Urinary bladder (tissue), 4 donors: ENCODE data around the gene TMOD2. TPM values are rescaled to one million over a fixed set of nuclear protein-coding genes. Genes with fewer than 3 reads are reported as not detected.

Experiments used
- DNase-seq: peaks from one replicate; pipeline ENCODE4 v3.0.0-alpha.2; 2015; ENCODE audit errors: extremely low spot score
- H3K27ac ChIP-seq: one replicate; pipeline ENCODE4 v1.5.1; 2013; ENCODE audit warnings: low read depth, mild to moderate bottlenecking, moderate library complexity
- H3K36me3 ChIP-seq: one replicate; pipeline ENCODE4 v1.6.1; 2013; ENCODE audit warnings: mild to moderate bottlenecking, moderate library complexity; ENCODE audit not compliant: insufficient read depth
- H3K4me1 ChIP-seq: one replicate; pipeline ENCODE4 v1.6.1; 2013; ENCODE audit warnings: mild to moderate bottlenecking, moderate library complexity; ENCODE audit not compliant: insufficient read depth
- H3K4me3 ChIP-seq: one replicate; pipeline ENCODE4 v1.5.1; 2013; ENCODE audit warnings: low read depth, low read length
- WGBS: extraction: QIAGEN DNeasy Blood & Tissue Kit; methylation state at CpG from one replicate; pipeline ENCODE4 v1.1.7; 2013; 5-methylcytosine and 5-hydroxymethylcytosine counted together
- polyA plus RNA-seq: library from polyadenylated mRNA; stranded (reverse); fragments of 200-250 nt; gene quantifications from one replicate; pipeline ENCODE4 v1.2.3, GENCODE V29; 2013
- total RNA-seq: library from RNA; depleted of rRNA; stranded (reverse); fragments of >200 nt; gene quantifications from one replicate; pipeline ENCODE4 v1.2.3, GENCODE V29; 2014
- donor health status: healthy with polysubstance abuse.
- donor health status: healthy.

Gene TMOD2
- total and polyA plus RNA-seq, 2 donors: 5.7 to 34.0 TPM

GRCh38 chr15:51798281-51798680 lies 46.9 kb downstream of the TMOD2 start:
- 93% methylated on average over 1 of the region's 1 CpG for WGBS
- H3K27ac ChIP-seq: no peak overlapping the region
- no peaks in the 10 kb centered on the region for H3K4me1 ChIP-seq
- no peak overlapping the region for H3K4me3 ChIP-seq
- H3K36me3 ChIP-seq: no peaks in the 10 kb centered on the region
- no peak for DNase-seq

- no peaks in the 10 kb centered on the region for H3K36me3 ChIP-seq
- 80% methylated on average over 6 of the region's 6 CpGs for WGBS
- no peaks in the 10 kb centered on the region for H3K4me1 ChIP-seq
Measured at GRCh38 chr15:51799282-51800252, 48.2 kb downstream of the TMOD2 start.

GRCh38 chr15:51801391-51801835 lies 50.0 kb downstream of the TMOD2 start:
- Histone ChIP-seq H3K4me3 (no peak overlapping the region), H3K36me3 (no peaks in the 10 kb centered on the region), H3K27ac (no peak overlapping the region), H3K4me1 (no peaks in the 10 kb centered on the region)
- DNase-seq: no peak
- WGBS: 75% methylated on average over 3 of the region's 3 CpGs

More at GRCh38 chr15:51799282-51800252, 48.2 kb downstream of the TMOD2 start:
- no peak for DNase-seq
- Histone ChIP-seq H3K27ac (no peak overlapping the region), H3K4me3 (no peak overlapping the region)

DNA sequence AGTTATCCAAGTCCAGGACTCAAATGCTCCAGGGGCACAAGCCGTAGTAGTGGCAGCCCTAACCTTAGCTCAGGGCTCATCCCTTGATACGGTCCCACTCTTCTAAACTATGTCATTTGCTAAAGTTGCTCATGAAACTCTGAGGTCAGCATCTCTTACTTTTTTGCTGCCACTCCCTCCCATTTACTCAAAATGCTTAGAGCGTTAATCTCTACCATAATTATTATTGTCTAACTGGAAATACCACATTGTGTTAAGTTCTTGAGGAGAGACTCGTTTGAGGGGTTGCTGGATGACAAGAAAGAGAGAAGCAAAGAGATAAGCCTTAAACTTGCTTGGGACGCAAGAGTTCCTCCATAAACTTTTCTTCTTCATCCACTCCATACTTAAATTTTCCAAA lies 51.2 kb downstream of the TMOD2 start:
- 93% methylated on average over 5 of the region's 5 CpGs for WGBS
- no peak overlapping the region for H3K4me3 ChIP-seq
- H3K4me1 ChIP-seq: no peaks in the 10 kb centered on the region
- no peak overlapping the region for H3K27ac ChIP-seq
- no peaks in the 10 kb centered on the region for H3K36me3 ChIP-seq
- no peak for DNase-seq

DNA sequence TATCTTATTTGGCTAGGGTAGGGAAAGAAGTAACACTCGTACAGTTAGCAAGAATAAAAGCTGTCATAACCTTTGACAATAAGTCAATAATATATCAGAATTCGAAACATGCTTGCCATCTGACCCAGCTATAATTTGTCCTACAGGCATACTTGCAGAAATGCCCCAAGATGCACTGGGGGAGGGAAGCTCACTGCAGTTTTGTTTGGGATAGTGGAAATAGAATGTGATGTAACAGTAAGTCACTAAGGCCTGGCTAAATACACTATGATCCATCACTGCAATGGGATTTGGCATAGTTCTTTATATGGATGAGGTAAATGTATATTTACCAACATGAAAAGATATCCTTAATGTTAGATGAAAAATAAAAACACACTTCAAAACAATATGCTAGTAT lies 52.6 kb downstream of the TMOD2 start:
- H3K4me3 ChIP-seq: no peak overlapping the region
- DNase-seq: no peak
- H3K4me1 ChIP-seq: no peaks in the 10 kb centered on the region
- WGBS: 95% methylated on average over 2 of the region's 2 CpGs
- H3K36me3 ChIP-seq: no peaks in the 10 kb centered on the region
- no peak overlapping the region for H3K27ac ChIP-seq

GRCh38 chr15:51806123-51806522 lies 54.7 kb downstream of the TMOD2 start:
- 84% methylated on average over 2 of the region's 2 CpGs for WGBS
- DNase-seq: no peak
- no peak overlapping the region for H3K4me3 ChIP-seq
- no peak overlapping the region for H3K27ac ChIP-seq
- no peaks in the 10 kb centered on the region for H3K4me1 ChIP-seq
- H3K36me3 ChIP-seq: no peaks in the 10 kb centered on the region

DNA sequence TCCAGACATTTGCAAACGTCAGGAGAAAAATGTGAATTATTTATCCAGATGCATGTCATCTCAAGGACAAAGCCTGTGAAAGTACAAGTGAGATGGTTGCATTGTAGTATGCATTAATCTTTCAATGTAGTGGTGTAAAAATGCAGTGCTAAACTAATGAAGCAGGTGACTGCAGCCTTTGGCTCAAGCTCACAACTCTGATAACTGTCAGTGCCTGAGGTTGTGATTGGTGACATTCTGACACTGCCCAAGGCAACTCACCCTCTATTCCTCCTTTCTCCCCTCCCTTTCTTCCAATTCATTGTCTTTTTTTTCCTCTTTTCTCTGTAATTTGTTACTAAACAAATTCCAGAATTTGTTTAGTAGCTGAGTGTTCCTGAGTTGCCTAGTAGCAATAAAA lies 58.1 kb downstream of the TMOD2 start:
- no peaks in the 10 kb centered on the region for H3K36me3 ChIP-seq

DNA sequence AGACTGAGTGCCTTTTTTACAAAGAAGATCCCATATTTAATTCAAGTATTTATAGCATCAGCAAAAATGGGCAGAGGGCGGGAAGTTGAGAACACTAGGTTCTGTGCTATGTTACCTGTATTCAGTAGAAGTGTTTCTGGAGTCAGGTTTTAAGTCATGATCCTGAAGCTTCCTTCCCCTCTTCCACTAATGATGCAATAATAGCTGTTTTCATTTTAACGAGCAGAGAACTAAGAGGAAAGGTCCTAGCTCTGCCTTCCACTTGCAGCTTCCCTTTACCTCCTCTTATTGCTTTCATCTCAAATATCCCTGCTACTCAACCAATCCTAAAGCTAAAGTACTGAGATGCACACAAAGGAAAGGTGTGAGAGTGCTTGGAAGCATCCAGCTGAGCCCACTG lies 61.2 kb downstream of the TMOD2 start:
- no peak for DNase-seq
- H3K4me1 ChIP-seq: no peaks in the 10 kb centered on the region
- no peaks in the 10 kb centered on the region for H3K36me3 ChIP-seq
- H3K27ac ChIP-seq: no peak overlapping the region
- WGBS: 86% methylated on average over 2 of the region's 2 CpGs
- no peak overlapping the region for H3K4me3 ChIP-seq

More for the DNA sequence above, 58.1 kb downstream of the TMOD2 start:
- 35% methylated on average over 1 of the region's 1 CpG for WGBS
- no peak overlapping the region for H3K4me3 ChIP-seq
- H3K4me1 ChIP-seq: no peaks in the 10 kb centered on the region
- H3K27ac ChIP-seq: no peak overlapping the region
- no peak for DNase-seq

- WGBS: 89% methylated on average over 3 of the region's 3 CpGs
- Histone ChIP-seq H3K27ac (no peak overlapping the region), H3K4me1 (no peaks in the 10 kb centered on the region), H3K36me3 (no peaks in the 10 kb centered on the region), H3K4me3 (no peak overlapping the region)
- no peak for DNase-seq
Measured at GRCh38 chr15:51814606-51815005, 63.2 kb downstream of the TMOD2 start.

DNA sequence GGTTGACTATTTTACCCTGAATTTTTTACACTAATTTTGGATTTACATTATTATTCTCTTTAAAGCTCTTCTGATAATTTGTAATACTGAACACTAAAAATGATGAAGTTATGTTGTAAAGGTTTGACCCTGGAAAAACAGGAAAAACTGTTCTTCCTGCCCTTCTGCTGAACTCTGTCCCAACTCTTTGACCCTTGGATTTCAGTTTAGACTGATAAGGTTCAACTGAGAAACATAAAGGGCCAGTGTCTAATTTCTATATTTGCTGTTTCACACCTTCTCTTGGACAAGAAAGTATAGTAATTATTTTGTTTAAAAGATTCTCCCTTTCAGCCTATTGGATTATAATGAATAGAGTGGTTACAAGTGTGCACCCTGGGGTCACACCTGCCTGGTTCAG lies 65.2 kb downstream of the TMOD2 start:
- Histone ChIP-seq H3K4me1 (no peaks in the 10 kb centered on the region), H3K36me3 (no peaks in the 10 kb centered on the region), H3K4me3 (no peak overlapping the region), H3K27ac (no peak overlapping the region)
- no peak for DNase-seq

- no peak overlapping the region for H3K4me3 ChIP-seq
- H3K27ac ChIP-seq: no peak overlapping the region
- H3K4me1 ChIP-seq: no peaks in the 10 kb centered on the region
- 54% methylated on average over 3 of the region's 3 CpGs for WGBS
- H3K36me3 ChIP-seq: no peaks in the 10 kb centered on the region
- DNase-seq: no peak
Measured at GRCh38 chr15:51818150-51818549, 66.8 kb downstream of the TMOD2 start.

- Histone ChIP-seq H3K36me3 (no peaks in the 10 kb centered on the region), H3K4me3 (no peak overlapping the region), H3K27ac (no peak overlapping the region), H3K4me1 (no peaks in the 10 kb centered on the region)
- no peak for DNase-seq
- WGBS: 53% methylated on average over 3 of the region's 3 CpGs
Measured at GRCh38 chr15:51825698-51826097, 74.3 kb downstream of the TMOD2 start.

DNA sequence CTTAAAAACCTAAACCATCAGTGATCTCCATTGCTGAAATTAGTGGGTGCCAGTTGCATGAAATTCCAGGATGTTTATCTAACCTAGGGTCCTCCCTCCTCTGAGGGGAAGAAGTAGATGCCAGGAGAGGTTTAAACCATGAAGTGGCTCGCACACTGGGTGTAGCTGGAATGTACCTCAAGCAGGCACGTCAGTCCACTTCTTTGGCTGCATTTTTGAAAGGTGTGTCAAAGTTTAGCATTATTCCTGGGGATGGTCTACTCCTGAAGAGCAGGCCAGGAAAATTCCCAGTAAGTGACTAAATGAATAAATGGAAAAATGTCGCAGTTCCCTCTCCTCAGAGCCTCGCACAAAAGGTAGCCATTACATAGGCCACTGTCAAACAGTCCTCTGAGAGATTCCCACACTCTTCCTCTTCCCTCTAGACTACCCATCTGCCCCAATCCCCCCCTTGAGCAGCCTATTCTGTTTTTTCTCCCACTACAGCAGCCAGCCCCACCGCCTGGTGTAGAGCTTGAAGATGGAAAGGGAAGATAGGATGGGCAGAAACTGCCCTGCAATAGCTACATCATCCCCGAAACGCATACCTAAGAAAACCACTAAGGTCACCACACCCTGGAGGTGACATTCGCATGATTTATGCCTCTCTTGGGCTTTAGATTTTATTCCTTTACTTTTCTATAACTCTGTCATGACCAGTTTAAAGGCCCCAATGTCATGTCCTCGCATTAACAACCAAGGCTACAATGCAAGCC lies 77.4 kb downstream of the TMOD2 start:
- Histone ChIP-seq H3K27ac (no peak overlapping the region), H3K4me1 (no peaks in the 10 kb centered on the region), H3K4me3 (no peak overlapping the region), H3K36me3 (no peaks in the 10 kb centered on the region)
- 87% methylated on average over 9 of the region's 9 CpGs for WGBS
- no peak for DNase-seq
